ENCODE data around the gene PACRG.

The PACRG gene

DNA sequence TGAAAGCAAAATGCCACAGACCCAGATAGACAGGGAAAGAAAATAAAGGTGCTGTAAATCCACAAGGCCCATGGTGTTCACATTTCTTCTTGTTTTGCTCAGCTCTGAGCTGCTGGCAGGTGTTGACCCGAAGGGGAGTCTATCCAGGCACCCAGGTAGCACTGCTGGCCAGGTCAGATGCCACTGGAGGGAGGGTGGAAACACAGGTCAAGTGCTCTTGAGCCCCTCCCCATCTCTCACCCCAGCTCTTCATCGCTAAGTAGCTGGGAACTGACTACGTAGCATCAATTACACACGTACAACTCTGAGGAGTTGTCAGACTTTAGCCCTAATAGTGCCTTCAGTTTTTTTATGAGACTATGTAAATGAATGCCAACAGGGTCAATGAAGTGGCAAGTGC, 399.0 kb downstream of the PACRG start:
- in situ Hi-C loops (cut with MboI; ENCODE audit: low sequenced_read_pairs), result no loop called here

DNA sequence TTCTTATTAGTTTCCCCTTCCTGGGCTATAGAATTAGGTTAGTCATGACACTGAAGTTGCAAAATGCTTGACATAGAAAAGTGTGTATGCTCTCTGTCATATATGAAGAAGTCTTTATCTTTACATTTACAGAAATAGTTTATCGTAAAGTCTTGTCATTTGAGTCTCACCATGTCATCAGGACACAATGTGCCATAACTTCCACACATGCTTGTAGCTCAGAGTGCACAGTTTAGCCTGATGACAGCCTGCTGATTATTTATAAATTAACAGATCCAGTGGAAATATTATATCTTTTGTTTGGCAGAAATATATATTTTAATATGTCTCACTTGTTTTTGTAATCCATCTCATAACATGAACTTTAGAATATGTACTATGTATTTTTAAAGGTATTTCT, 399.8 kb downstream of the PACRG start:
- in situ Hi-C loops (cut with MboI; ENCODE audit: low sequenced_read_pairs), result no loop called here

DNA sequence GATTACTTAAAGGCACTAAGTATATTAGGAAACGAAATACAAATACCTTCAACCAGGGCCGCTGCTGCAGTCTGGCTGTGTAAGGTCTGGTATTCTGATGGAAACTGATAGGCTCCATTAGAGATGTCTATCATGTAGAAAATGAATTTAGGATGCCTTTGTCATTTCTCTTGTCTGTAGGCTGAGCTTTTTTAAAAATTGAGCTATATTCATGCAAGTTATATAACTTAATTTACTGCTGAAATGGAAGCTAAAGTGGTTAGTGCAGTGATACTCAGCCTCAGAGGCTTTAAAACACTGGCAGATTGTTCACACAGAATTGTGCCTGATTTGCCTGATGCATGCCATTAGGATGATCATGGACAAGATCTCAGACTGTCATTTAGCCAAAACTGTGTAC, 400.6 kb downstream of the PACRG start:
- in situ Hi-C loops (cut with MboI; ENCODE audit: low sequenced_read_pairs), result no loop called here

DNA sequence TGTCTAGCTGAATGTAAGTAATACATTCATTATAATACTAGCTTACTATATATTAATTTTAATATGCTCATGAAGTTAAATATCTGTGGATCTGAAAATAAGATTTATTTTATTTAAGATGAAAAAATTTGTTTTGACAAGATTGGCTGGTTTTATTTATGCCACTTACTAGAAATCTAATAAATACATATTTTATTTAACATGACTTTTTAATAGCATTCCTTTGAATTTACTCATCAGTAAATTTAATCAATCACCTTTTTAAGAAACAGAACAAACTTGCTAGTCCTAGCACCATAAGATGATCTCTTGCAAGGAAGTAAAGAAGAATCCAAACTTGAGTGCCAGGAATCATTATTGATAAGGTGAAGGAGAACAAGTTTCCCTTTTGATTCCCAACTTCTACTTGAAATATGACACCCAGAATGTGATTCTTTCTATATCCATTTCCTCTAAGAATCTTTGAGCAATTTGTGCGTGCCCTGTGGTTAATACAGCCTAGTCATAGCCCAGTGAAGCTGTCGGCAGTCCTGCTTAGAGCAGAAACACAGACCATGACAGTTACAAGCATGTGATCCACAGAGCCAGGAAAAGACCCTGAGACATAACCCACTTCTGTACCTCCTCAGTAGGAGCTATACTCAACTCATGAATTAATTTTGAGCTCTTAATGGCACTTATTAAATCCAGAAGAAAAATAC, 404.4 kb downstream of the PACRG start:
- in situ Hi-C loops (cut with MboI; ENCODE audit: low sequenced_read_pairs), result no loop called here

DNA sequence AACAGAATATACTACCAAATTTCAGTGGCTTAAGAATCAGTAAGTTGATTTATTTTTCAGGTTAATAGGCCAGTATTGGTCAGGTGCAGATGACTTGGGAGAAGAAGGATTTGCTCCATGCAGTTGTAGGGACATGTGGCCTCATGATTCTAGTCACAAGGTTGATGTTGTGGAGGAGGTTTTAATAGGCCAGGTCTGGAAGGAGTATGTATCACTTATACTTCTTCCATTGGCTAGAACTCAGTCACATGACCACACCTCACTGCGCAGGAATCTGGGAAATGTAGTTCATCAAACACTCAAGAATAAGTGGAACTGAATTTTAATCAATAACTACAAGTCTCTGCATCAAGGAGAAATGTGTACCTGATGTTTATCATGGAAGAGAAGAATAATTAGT, 405.2 kb downstream of the PACRG start:
- in situ Hi-C loops (cut with MboI; ENCODE audit: low sequenced_read_pairs), result no loop called here

DNA sequence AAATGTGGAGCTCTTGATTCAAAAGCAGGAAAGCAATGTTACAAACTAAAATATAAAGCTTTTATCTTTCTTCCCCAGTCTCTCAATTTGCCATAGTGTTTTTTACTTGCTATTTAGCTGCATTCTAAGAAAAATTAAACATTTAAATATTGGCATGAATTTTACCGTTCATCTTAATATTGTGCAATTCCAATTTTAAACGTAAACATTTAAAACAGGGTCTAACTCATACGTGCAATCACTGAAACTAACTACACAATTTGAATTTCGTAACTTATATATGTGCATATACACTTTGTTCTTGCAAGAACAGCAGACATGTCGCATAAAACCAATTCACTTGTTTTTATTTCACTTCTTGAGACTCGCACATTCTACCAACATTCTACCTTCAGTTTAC, 405.9 kb downstream of the PACRG start:
- in situ Hi-C loops (cut with MboI; ENCODE audit: low sequenced_read_pairs), result no loop called here

DNA sequence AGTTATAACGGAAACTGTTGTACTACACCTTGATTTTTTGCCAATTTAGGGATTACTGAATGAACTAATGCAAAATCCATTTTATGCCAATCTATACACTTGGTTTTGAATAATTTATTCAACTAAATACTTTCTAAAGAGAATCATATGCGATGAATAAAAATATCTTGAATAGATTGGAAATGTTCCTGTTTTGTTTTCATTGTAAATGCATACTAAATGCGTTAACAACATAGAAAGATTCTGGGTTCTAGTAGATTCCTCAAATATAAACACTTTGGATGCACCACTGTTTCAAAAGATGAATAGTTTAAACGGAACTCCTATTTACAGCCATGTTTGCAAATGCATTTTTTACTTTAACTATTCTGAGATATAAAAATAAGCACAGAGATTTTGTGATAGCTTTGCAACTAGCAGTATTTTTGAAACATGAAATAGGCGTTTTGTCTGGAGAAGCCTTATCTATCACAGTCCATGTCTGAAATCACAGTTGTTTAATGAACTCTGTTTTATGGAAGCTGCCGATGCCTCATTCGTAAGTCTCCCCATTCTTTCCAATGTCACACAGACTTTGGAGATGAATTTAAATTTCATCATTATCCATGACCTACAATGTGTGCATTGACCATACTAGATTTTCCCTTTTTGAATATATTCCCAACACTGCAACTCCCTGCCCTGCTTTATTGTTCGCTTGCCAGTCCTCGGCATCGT, 409.1 kb downstream of the PACRG start:
- in situ Hi-C loops (cut with MboI; ENCODE audit: low sequenced_read_pairs), result no loop called here

DNA sequence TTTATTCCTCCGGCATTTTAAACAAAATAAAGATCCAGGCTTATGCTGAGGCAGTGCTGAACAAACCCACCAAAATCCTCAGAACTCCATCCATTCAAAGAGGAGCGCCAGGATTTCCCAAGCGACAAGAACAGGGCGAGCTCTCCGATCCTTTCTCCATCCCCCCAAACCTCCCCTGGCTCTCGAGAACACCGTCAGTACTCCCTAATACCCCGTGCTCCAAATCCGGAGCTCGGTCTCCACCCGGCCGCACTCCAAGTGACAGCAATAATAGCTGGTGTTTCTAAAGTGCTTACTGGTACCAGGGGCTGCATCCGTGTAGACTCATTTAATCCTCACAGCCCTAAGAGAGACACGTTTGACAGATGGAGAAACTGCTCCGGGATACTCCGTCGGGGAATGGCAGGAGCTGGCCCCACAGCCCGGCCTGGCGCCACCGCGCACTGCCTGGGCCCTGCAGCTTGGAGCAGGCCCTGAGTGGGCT, 409.7 kb downstream of the PACRG start:
- in situ Hi-C loops (cut with MboI; ENCODE audit: low sequenced_read_pairs), result no loop called here

DNA sequence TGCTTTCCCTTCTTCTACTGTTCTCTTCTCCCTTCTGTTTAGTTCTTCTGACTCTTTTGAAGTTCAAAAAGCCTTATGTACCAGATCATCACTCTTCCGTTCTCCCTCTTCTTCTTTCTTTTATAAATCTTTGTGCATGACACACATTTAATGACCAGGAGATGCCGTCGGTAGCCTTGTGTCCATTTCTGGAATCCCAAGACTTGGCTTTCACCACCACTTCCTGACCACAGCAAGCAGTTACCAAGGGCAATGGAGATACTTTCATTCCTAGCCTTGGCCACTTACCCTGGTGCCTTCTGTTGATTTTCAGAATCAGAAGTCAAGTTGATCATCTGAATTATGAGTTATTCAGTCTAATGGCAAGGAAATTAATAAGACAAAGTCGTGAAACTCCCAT, 418.3 kb downstream of the PACRG start:
- in situ Hi-C loops (cut with MboI; ENCODE audit: low sequenced_read_pairs), result no loop called here

DNA sequence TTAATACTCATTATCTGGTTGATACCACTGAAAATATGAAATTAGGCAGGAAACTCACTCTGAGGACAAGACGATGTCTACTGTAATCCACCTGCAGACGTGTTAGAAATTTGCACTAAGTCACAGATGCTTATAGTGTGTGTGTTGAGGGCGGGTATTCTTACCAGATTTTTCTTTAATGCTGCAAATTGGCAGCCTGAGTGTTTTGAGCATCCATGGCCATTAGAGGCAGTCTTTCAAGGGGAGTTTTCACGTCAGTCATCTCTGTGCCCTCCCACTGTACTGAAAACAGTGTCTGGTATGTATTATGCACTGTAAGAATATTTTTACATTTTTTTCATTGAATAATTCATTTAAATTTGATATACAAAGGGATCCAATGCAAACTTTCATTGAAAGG, 420.2 kb downstream of the PACRG start:
- in situ Hi-C loops (cut with MboI; ENCODE audit: low sequenced_read_pairs), result no loop called here

DNA sequence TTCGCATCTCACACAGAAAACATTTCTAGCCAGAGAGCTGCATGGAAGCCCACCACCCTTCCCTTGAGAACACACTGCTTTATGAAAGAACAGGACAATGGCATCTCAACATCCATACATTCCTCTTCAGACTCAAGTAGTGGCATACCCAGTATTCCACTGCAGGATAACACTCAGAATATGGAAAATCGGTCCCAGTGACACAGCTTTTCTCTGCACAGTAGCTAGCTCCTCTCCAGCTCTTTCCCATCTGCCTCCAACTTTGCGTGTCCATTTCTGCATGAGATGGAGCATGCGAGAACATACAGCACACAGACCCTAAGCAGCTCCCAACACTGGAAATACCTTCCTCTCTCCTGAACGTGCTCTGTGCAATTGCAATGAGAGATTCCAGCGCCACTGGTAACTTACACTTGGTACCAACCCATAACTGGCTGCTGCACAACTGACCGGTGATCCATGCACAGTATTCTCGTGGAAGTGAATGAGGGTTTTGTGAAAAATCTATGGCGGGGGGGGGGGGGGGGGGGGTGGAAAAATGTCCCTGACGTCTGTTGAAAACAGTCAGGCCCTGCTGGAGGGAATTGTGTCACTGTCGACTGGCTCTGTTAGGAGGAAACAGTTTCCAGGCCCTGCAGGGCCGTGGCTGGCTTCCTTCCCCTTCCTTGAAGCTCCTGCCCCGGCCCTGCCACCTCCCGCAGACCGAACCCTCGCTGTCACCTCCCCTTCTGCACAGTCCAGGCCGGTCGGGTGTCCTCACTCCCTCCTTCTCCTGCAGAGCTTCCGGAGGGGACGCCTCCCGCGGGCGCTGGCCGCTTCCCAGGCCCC, 420.9 kb downstream of the PACRG start:
- in situ Hi-C loops (cut with MboI; ENCODE audit: low sequenced_read_pairs), result no loop called here

DNA sequence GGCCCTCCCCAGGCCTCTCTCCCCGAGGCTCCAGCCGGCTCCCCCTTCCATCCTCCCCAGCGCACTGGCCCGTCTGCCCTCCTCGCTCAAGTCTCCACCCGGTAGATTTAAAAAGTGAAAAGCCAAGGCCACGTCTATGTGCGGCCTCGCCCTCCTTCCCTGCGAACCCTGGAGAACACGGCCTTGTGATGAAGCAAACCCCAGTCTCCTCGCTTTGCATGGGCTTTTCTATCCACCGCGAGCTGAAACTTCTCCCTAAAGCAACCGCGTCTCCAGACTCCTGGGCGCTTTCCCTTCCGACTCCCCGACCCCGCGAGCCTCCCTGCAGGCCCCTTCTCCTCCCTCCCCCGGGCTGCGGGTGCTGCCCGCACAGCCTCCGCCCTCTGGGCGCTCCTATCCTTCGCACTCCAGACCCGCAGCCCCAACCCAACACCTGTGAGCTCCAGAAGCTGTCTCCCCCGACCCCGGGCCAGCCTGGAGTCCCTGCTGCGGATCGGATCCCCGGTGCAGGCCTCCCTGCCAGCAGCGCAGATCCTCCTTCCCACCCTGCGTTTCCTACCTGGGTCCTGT, 421.6 kb downstream of the PACRG start:
- in situ Hi-C loops (cut with MboI; ENCODE audit: low sequenced_read_pairs), result no loop called here

DNA sequence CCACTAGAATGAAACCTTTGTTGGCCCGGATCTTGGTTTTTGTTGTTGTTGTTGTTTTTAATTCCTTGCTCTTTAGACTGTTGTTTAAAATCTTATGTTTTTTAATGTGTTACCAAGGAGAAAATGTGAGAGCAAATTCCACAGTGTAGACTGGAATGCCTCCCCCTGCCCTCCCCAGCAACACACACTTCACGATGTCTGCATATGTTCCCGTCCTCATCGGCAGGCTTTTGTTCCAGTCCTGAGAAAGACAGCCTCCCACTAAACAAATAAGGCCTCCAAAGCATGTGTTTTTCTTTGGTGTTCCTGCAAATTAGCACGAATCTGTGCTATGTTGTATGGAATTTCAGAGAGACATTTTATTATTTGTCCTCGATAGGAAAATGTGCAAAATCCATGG, 423.4 kb downstream of the PACRG start:
- in situ Hi-C loops (cut with MboI; ENCODE audit: low sequenced_read_pairs), result no loop called here

DNA sequence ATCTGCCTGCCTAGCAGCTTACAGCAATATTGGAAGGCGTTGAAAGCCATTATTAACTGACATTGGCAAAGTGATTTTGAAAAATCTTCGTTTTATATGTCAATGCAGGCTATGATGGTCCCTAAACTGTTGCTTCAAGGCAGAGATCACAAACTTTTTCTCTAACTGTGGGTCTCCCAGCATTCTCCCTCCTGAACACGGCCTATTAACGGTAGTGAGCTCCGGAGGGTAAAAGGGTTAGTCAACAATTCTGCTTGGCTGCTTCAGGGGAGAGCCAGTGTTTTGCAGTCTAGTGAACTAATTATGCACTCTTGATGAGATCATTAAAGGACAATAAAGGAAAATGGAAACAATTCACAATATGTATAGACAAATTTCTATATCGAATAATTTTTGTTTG, 424.9 kb downstream of the PACRG start:
- in situ Hi-C loops (cut with MboI; ENCODE audit: low sequenced_read_pairs), result no loop called here

DNA sequence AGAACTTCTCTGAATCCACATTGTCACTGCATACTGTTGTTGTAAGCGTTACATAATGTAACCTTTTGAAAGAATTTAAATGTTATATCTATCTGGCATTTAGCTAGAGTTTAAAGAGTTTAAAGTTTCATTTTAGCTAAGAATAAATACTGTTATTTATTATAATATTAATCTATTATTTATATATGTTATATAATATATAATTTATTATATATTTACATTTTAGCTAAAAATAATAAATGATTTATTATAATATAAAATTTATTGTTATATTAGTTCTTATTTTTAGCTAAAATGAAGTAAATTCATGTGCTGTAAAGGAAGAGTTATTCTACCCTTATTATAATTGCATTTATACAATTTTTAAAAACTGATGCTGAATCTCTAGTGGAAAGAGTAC, 431.3 kb downstream of the PACRG start:
- in situ Hi-C loops (cut with MboI; ENCODE audit: low sequenced_read_pairs), result no loop called here

DNA sequence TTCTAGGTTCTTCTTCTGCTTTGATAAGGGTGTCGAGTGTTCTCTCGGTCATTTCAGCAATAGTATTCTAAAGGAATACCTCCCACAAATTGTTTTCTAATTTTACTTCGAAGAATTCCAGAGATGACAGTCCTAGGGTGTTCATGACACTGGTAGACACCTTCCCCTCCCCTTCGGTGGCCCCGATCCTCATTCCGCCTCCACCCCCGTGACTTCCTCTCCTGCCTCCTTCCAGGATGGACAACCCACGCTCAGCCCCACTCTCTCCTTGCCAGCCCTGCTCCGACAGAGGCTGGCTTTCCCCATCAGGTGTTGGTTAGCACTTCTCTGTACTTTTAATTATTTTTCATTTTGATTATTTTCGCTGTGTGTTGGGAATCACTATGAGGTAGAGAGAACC, 431.9 kb downstream of the PACRG start:
- in situ Hi-C loops (cut with MboI; ENCODE audit: low sequenced_read_pairs), result no loop called here

DNA sequence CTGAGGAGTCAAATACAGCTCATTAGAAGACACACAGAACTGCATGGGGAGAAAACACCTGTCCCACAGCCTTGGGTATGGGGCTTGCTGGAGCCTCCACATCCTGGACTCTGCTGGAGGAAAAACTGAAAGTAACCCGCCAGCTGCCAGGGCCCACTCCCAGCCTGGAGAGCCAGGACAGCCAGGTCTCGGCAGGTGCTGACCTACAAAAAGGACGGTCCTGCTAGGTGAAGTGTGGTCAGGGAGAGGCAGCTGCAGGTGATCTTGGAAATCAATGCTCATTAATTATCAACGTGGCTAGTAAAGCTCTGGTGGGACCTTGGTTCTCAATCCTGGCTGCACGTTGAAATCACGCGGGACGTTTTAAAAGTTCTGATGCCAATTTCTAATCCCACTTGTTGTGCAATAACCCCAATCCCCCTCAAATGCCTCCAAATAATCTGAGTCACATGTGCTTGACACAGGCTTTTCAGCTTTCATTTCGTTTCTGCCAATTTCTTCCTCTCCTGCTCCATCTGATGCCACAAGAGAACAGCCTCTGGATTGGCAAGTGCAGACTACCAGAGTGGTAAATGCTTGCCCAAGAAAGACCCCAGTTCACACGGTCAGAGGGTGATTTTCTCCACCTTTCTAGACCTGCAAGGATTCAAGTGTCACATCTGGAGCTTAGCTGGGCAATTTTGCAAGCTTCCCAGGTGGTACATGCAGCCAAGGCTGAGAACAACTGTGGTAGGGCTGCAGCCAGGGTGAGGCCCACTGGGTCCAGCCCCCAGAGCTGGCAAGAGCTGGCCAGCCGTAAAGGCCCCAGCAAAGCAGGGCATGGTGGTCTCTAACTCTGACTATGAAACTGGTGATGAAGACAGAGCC, 434.5 kb downstream of the PACRG start:
- in situ Hi-C loops (cut with MboI; ENCODE audit: low sequenced_read_pairs), result no loop called here

DNA sequence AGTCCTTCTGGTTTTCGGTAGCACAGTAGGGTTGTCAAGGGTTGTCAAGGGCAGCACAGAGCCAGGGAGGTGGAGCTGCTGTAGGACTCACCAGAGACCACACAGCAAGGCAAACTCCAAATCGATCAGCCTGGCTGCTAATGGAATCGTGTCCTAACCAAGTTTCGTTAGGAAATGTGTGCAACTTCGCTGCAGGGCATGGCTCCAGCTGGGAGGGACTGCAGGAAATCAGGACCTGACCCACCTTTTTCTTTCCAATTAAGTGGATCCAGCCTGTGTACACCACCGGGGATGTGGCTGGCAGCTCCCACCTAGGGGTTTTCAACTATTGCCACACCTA, 435.1 kb downstream of the PACRG start:
- in situ Hi-C loops (cut with MboI; ENCODE audit: low sequenced_read_pairs), result no loop called here

DNA sequence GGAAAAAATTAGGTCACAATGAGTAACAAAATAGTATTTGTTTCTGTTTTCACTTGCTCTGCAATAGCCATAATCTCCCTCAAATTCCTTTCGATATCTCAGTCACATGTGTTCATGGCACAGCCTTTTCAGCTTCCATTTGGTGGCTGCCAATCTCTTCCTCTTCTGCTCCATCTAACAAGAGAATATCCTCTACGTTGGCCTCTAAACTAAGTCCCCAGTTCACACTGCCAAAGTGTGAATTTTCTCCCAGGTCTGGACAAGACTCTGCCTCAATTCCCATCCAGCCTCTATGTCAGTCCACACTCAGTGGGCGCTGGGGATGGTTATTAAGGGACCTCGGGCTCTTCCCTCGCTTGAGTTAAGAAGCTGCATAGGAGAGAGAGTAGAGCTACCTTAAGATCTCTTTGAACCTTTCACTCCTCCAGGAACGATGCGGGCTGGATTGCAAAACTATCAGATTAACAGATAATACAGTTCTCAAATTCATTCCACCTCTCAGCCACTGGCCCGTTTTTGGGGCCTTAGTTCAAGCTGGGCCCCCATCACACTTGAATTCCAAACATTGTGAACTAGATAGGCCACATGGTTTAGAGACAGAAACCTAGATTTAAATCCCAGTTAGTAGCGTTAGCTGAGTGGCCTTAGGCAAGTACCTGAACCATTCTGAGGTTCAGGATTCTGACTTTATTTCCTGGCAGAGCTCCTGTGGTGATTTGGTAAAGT, 436.6 kb downstream of the PACRG start:
- in situ Hi-C loops (cut with MboI; ENCODE audit: low sequenced_read_pairs), result no loop called here
